ENCODE measurements around the gene ATXN7. TPM values are rescaled to one million over a fixed set of nuclear protein-coding genes. Genes with fewer than 3 reads are reported as not detected.

ATXN7 gene
- total and polyA plus RNA-seq, 4 donors: 2.8 to 13.6 (median 5.6) TPM

- TF ChIP-seq FOXA2 (IDR thresholded peaks at IDR 0.05): no peak
Measured at GRCh38 chr3:64028754-64029153, 165.1 kb downstream of the ATXN7 start (continued).

- Histone ChIP-seq H3K36me3 (ENCODE audit: control insufficient read depth in 4 of 4, insufficient read depth in 3 of 4, low read depth in 1 of 4, low read length in 3 of 4) (no peaks in the 10 kb centered on the region), H3K4me3 (ENCODE audit: low read depth in 1 of 3, low read length in 3 of 3) (no peak overlapping the region), H3K27me3 (ENCODE audit: control insufficient read depth in 4 of 4, insufficient read depth in 4 of 4, low read length in 3 of 4) (peaks cover 0 to 10% (median 2%) of the 10 kb centered on the region in 4 donors), H3K27ac (ENCODE audit: low read depth in 1 of 2, low read length in 2 of 2) (no peak overlapping the region), H3K4me1 (ENCODE audit: control insufficient read depth in 4 of 4, insufficient read depth in 4 of 4, low read length in 3 of 4) (peaks cover 0 to 7% (median 1%) of the 10 kb centered on the region in 4 donors), H3K9me3 (ENCODE audit: control insufficient read depth in 4 of 4, low read length in 3 of 4) (peaks cover 0 to 3% (median under 1%) of the 10 kb centered on the region in 4 donors), H3K9ac (ENCODE audit: low read depth in 1 of 2, low read length in 2 of 2) (no peak overlapping the region)
- DNase-seq (ENCODE audit: low spot score): no peak
- TF ChIP-seq EGR1 (IDR thresholded peaks at IDR 0.05; ENCODE audit: low read depth in 2 of 2): no peak
- no peak for TF ChIP-seq ATF3 (IDR thresholded peaks at IDR 0.05)
- TF ChIP-seq REST (IDR thresholded peaks at IDR 0.05): no peak
- TF ChIP-seq TAF1 (conservative IDR thresholded peaks at IDR 0.05): no peak
- TF ChIP-seq JUND (IDR thresholded peaks at IDR 0.05): no peak
- TF ChIP-seq RXRA (IDR thresholded peaks at IDR 0.05): no peak
- WGBS: 82% methylated on average over 4 of the region's 4 CpGs
Measured at GRCh38 chr3:64029287-64029686, 165.6 kb downstream of the ATXN7 start.

- H3K4me3 ChIP-seq (ENCODE audit: low read depth in 1 of 3, low read length in 3 of 3): peak overlapping the region in 1 of 3 donors; percentile 8
- H3K36me3 ChIP-seq (ENCODE audit: control insufficient read depth in 4 of 4, insufficient read depth in 3 of 4, low read depth in 1 of 4, low read length in 3 of 4): no peaks in the 10 kb centered on the region
- no peak overlapping the region for H3K27ac ChIP-seq (ENCODE audit: low read depth in 1 of 2, low read length in 2 of 2)
- peak; percentile 78 for DNase-seq (ENCODE audit: low spot score)
- no peak overlapping the region for H3K9ac ChIP-seq (ENCODE audit: low read depth in 1 of 2, low read length in 2 of 2)
- H3K4me1 ChIP-seq (ENCODE audit: control insufficient read depth in 4 of 4, insufficient read depth in 4 of 4, low read length in 3 of 4): peaks cover 0 to 7% (median 1%) of the 10 kb centered on the region in 4 donors
- TF ChIP-seq SP1 (IDR thresholded peaks at IDR 0.05) (no peak), REST (IDR thresholded peaks at IDR 0.05) (no peak), FOXA1 (IDR thresholded peaks at IDR 0.05) (no peak), GABPA (IDR thresholded peaks at IDR 0.05 in 1 of 2, conservative IDR thresholded peaks at IDR 0.05 in 1 of 2) (peak in 1 of 2 donors; percentile 52), ZBTB33 (IDR thresholded peaks at IDR 0.05) (no peak), HNF4G (IDR thresholded peaks at IDR 0.05) (no peak), ATF3 (IDR thresholded peaks at IDR 0.05) (no peak), HNF4A (conservative IDR thresholded peaks at IDR 0.05) (no peak), FOXA2 (IDR thresholded peaks at IDR 0.05) (no peak), MAX (IDR thresholded peaks at IDR 0.05) (no peak), EGR1 (IDR thresholded peaks at IDR 0.05; ENCODE audit: low read depth in 2 of 2) (no peak), NR2F2 (IDR thresholded peaks at IDR 0.05) (no peak), RAD21 (IDR thresholded peaks at IDR 0.05) (peak; percentile 96 to 98), CTCF (IDR thresholded peaks at IDR 0.05; ENCODE audit: low read depth, low read length, missing input control) (peak; percentile 82), JUND (IDR thresholded peaks at IDR 0.05) (no peak)
- H3K27me3 ChIP-seq (ENCODE audit: control insufficient read depth in 4 of 4, insufficient read depth in 4 of 4, low read length in 3 of 4): peaks cover 0 to 10% (median 2%) of the 10 kb centered on the region in 4 donors
- peaks cover 0 to 3% (median 2%) of the 10 kb centered on the region in 4 donors for H3K9me3 ChIP-seq (ENCODE audit: control insufficient read depth in 4 of 4, low read length in 3 of 4)
- WGBS: 5% methylated on average over 16 of the region's 16 CpGs
Measured at GRCh38 chr3:64030741-64031140, 167.1 kb downstream of the ATXN7 start.

Data from liver (tissue), 9 donors.